ENCODE data around the gene CHD1.

- TF ChIP-seq ELK4 (CRISPR knock-in tag; IDR thresholded peaks at IDR 0.05; ENCODE audit: borderline replicate concordance) (no peak), CTCF (CRISPR knock-in tag; IDR thresholded peaks at IDR 0.05) (no peak), KLF11 (CRISPR knock-in tag; IDR thresholded peaks at IDR 0.05) (no peak)
Measured at GRCh38 chr5:98965226-98965625, 36.4 kb upstream of the CHD1 start.

Measured in HepG2 (cell line).